SK-N-SH treated with all-trans-retinoic acid at 6 μM for 48 hours (cell line): ENCODE data around the gene IKZF1.

Experiments used
- ARNTL ChIP-seq: fragments of 450-650 bp; formaldehyde crosslinking; IDR thresholded peaks from 2 replicates; pipeline ENCODE4 v1.5.0; 2020; ENCODE audit warnings: low read depth, mild to moderate bottlenecking, moderate library complexity, borderline replicate concordance
- RARB ChIP-seq: fragments of 250-450 bp; sonication (Bioruptor Pico); IDR thresholded peaks from 2 replicates; pipeline ENCODE4 v1.8.0; 2021; ENCODE audit warnings: mild to moderate bottlenecking, moderate library complexity
- TF ChIP-seq, protein P1 (sequence below): fragments of 250-450 bp; sonication (Bioruptor Pico); IDR thresholded peaks from 2 replicates; pipeline ENCODE4 v1.5.1; 2020; ENCODE audit warnings: low read depth, mild to moderate bottlenecking, moderate library complexity

DNA sequence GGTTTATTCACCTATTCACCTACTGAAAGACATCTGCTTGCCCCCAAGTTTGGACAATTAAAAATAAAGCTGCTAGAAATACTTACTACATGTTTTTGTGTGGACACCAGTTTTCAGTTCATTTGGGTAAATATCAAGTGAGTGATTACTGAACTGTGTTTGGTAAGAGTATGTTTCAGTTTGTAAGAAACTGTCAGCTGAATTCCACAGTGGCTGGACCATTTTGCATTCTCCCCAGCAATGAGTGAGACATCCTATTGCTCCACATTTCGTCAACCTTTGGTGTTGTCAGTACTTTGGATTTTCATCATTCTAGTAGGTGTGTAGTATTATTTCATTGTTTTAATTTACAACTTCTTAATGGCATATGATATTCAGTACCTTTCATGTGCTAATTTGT lies 17.4 kb upstream of the IKZF1 start:
- TF ChIP-seq, protein P1, sequence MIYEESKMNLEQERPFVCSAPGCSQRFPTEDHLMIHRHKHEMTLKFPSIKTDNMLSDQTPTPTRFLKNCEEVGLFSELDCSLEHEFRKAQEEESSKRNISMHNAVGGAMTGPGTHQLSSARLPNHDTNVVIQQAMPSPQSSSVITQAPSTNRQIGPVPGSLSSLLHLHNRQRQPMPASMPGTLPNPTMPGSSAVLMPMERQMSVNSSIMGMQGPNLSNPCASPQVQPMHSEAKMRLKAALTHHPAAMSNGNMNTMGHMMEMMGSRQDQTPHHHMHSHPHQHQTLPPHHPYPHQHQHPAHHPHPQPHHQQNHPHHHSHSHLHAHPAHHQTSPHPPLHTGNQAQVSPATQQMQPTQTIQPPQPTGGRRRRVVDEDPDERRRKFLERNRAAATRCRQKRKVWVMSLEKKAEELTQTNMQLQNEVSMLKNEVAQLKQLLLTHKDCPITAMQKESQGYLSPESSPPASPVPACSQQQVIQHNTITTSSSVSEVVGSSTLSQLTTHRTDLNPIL (CRISPR knock-in tag): no peak
- TF ChIP-seq RARB (CRISPR knock-in tag): no peak
- no peak for TF ChIP-seq ARNTL (CRISPR knock-in tag)
